Measurements from ENCODE around the gene ARID1B. TPM values are rescaled to one million over a fixed set of nuclear protein-coding genes. Genes with fewer than 3 reads are reported as not detected.

The ARID1B gene
- total and polyA plus RNA-seq, 9 of the 15 experiments (the other 6 are each of a cell fraction or from before 2014, with no cell fraction given) = 12.5 to 50.5 (median 25.8) TPM

GRCh38 chr6:157110607-157111006 lies 333.4 kb downstream of the ARID1B start:
- Histone ChIP-seq H4K20me1 (replicated peaks; ENCODE audit: control insufficient read depth, insufficient read depth, low read length) (no peaks in the 10 kb centered on the region), H3K36me3 (ENCODE audit: control insufficient read depth, insufficient read depth, low read length) (0 out of 3 replicates have a peak, but pooled peaks cover 5% of the 10 kb centered on the region), H3K9me3 (replicated peaks; ENCODE audit: control insufficient read depth, insufficient read depth, low read depth, low read length) (no peaks in the 10 kb centered on the region), H3K4me2 (ENCODE audit: insufficient read depth, low read length) (no peak overlapping the region), H2AFZ (ENCODE audit: low read depth, low read length) (no peak overlapping the region), H3K79me2 (ENCODE audit: control insufficient read depth, insufficient read depth, low read length) (peaks cover 4% of the 10 kb centered on the region; the same call in 2 of the 3 replicates), H3K4me1 (replicated peaks in 1 of 2; ENCODE audit: control insufficient read depth in 2 of 2, insufficient read depth in 2 of 2, low read length in 2 of 2) (peaks cover 0 to 25% of the 10 kb centered on the region in 2 experiments; a peak in 4 of 5 replicates), H3K9ac (ENCODE audit: insufficient read depth in 1 of 2, low read depth in 2 of 2, low read length in 2 of 2) (no peak overlapping the region), H3K27me3 (ENCODE audit: control insufficient read depth in 2 of 2, insufficient read depth in 2 of 2, low read length in 2 of 2) (no peaks in the 10 kb centered on the region), H3K4me3 (no peak overlapping the region), H3K9me1 (ENCODE audit: control insufficient read depth, insufficient read depth, low read length) (no peaks in the 10 kb centered on the region), H3K27ac (ENCODE audit: extremely low read depth, low read depth, low read length) (no peak overlapping the region)
- intact Hi-C loops (cut with micrococcal nuclease) (no loop called here), in situ Hi-C loops (cut with MboI) (no loop called here)
- POLR2A ChIA-PET = no interaction called here
- no peak for TF ChIP-seq JUN (IDR thresholded peaks at IDR 0.05; ENCODE audit: borderline replicate concordance, low read depth, low read length)
- TF ChIP-seq JUN (CRISPR knock-in tag; IDR thresholded peaks at IDR 0.05; ENCODE audit: borderline replicate concordance) = no peak
- TF ChIP-seq USF1 (CRISPR knock-in tag; IDR thresholded peaks at IDR 0.05) = no peak
- TF ChIP-seq ARID1B (IDR thresholded peaks at IDR 0.05) = no peak
- TF ChIP-seq ZNF551 (CRISPR knock-in tag; IDR thresholded peaks at IDR 0.05) = no peak
- no peak for TF ChIP-seq PYGO2 (tag; IDR thresholded peaks at IDR 0.05)
- no peak for TF ChIP-seq CAMTA2 (CRISPR knock-in tag; conservative IDR thresholded peaks at IDR 0.05)
- TF ChIP-seq ZNF232 (CRISPR knock-in tag; IDR thresholded peaks at IDR 0.05) = no peak
- no peak for TF ChIP-seq NR1H2 (CRISPR knock-in tag; IDR thresholded peaks at IDR 0.05)
- TF ChIP-seq HLTF (IDR thresholded peaks at IDR 0.05) = no peak
- TF ChIP-seq, protein P1, sequence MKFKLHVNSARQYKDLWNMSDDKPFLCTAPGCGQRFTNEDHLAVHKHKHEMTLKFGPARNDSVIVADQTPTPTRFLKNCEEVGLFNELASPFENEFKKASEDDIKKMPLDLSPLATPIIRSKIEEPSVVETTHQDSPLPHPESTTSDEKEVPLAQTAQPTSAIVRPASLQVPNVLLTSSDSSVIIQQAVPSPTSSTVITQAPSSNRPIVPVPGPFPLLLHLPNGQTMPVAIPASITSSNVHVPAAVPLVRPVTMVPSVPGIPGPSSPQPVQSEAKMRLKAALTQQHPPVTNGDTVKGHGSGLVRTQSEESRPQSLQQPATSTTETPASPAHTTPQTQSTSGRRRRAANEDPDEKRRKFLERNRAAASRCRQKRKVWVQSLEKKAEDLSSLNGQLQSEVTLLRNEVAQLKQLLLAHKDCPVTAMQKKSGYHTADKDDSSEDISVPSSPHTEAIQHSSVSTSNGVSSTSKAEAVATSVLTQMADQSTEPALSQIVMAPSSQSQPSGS (CRISPR knock-in tag; IDR thresholded peaks at IDR 0.05) = no peak
- no peak for TF ChIP-seq IFI16 (CRISPR knock-in tag; IDR thresholded peaks at IDR 0.05)
- BruUV-seq (replicated peaks) = no TSS peak
- no peak for DNase-seq (ENCODE audit: extremely low read depth in 1 of 4, low spot score in 3 of 4)
- FAIRE-seq = no peak
- CTCF ChIA-PET (ENCODE audit: low intra/inter-chr PET ratio) = no interaction called here
- 93% methylated on average over 5 of the region's 5 CpGs for WGBS (ENCODE audit: insufficient coverage, low coverage, missing lambda C conversion rate)
- ATAC-seq = no peak
